ENCODE measurements around the gene FAM131C.

DNA sequence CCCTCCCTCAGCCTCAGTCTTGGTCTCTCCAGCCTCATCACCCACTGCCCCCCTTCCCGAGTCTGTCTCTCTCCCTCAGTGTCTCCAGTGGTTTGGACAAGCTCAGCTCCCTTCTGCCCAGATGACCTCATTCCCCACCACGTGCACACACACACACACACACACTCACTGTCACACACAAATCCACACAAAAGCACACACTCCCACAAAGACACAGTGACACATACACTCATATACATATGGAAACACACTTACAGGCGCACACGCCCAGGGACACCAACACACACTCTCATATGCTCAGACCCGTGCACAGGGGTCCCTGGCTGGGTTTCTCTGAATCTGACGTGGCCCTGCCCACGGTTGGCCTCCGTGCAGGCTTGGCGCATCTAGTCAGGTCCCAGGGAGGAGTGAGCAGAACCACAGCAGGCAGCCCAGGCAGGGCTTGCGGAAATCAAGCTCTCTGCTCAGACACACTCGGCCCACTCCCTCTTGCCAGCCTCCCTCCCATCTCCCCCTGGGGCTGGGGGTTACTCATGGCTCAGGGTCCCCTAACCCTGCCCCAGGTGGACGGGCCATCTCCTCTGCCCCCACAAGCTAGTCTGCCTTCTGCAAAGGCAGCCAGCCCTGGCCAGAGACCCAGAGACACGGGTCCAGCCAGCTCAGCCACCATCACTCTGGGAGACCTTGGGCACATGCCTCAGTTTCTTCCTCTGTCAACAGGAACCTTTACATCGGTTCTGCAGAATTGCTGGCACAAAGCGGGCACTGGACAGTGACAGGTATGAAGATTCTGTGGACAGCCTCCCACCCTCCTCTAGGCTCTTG is 38.5 kb upstream of the FAM131C start:
- TF ChIP-seq, protein P1, sequence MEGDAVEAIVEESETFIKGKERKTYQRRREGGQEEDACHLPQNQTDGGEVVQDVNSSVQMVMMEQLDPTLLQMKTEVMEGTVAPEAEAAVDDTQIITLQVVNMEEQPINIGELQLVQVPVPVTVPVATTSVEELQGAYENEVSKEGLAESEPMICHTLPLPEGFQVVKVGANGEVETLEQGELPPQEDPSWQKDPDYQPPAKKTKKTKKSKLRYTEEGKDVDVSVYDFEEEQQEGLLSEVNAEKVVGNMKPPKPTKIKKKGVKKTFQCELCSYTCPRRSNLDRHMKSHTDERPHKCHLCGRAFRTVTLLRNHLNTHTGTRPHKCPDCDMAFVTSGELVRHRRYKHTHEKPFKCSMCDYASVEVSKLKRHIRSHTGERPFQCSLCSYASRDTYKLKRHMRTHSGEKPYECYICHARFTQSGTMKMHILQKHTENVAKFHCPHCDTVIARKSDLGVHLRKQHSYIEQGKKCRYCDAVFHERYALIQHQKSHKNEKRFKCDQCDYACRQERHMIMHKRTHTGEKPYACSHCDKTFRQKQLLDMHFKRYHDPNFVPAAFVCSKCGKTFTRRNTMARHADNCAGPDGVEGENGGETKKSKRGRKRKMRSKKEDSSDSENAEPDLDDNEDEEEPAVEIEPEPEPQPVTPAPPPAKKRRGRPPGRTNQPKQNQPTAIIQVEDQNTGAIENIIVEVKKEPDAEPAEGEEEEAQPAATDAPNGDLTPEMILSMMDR (IDR thresholded peaks at IDR 0.05 in 2 of 3, conservative IDR thresholded peaks at IDR 0.05 in 1 of 3; ENCODE audit: control insufficient read depth in 2 of 3, extremely low read depth in 1 of 3, insufficient read depth in 1 of 3, low read depth in 3 of 3, low read length in 3 of 3), result no peak
- TF ChIP-seq, protein P2, sequence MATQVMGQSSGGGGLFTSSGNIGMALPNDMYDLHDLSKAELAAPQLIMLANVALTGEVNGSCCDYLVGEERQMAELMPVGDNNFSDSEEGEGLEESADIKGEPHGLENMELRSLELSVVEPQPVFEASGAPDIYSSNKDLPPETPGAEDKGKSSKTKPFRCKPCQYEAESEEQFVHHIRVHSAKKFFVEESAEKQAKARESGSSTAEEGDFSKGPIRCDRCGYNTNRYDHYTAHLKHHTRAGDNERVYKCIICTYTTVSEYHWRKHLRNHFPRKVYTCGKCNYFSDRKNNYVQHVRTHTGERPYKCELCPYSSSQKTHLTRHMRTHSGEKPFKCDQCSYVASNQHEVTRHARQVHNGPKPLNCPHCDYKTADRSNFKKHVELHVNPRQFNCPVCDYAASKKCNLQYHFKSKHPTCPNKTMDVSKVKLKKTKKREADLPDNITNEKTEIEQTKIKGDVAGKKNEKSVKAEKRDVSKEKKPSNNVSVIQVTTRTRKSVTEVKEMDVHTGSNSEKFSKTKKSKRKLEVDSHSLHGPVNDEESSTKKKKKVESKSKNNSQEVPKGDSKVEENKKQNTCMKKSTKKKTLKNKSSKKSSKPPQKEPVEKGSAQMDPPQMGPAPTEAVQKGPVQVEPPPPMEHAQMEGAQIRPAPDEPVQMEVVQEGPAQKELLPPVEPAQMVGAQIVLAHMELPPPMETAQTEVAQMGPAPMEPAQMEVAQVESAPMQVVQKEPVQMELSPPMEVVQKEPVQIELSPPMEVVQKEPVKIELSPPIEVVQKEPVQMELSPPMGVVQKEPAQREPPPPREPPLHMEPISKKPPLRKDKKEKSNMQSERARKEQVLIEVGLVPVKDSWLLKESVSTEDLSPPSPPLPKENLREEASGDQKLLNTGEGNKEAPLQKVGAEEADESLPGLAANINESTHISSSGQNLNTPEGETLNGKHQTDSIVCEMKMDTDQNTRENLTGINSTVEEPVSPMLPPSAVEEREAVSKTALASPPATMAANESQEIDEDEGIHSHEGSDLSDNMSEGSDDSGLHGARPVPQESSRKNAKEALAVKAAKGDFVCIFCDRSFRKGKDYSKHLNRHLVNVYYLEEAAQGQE (IDR thresholded peaks at IDR 0.05; ENCODE audit: low read depth, low read length), result no peak
- TF ChIP-seq POLR2AphosphoS5 (IDR thresholded peaks at IDR 0.05; ENCODE audit: low read length), result no peak
- TF ChIP-seq, protein P3, sequence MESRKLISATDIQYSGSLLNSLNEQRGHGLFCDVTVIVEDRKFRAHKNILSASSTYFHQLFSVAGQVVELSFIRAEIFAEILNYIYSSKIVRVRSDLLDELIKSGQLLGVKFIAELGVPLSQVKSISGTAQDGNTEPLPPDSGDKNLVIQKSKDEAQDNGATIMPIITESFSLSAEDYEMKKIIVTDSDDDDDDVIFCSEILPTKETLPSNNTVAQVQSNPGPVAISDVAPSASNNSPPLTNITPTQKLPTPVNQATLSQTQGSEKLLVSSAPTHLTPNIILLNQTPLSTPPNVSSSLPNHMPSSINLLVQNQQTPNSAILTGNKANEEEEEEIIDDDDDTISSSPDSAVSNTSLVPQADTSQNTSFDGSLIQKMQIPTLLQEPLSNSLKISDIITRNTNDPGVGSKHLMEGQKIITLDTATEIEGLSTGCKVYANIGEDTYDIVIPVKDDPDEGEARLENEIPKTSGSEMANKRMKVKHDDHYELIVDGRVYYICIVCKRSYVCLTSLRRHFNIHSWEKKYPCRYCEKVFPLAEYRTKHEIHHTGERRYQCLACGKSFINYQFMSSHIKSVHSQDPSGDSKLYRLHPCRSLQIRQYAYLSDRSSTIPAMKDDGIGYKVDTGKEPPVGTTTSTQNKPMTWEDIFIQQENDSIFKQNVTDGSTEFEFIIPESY (IDR thresholded peaks at IDR 0.05), result no peak
- TF ChIP-seq, protein P4, sequence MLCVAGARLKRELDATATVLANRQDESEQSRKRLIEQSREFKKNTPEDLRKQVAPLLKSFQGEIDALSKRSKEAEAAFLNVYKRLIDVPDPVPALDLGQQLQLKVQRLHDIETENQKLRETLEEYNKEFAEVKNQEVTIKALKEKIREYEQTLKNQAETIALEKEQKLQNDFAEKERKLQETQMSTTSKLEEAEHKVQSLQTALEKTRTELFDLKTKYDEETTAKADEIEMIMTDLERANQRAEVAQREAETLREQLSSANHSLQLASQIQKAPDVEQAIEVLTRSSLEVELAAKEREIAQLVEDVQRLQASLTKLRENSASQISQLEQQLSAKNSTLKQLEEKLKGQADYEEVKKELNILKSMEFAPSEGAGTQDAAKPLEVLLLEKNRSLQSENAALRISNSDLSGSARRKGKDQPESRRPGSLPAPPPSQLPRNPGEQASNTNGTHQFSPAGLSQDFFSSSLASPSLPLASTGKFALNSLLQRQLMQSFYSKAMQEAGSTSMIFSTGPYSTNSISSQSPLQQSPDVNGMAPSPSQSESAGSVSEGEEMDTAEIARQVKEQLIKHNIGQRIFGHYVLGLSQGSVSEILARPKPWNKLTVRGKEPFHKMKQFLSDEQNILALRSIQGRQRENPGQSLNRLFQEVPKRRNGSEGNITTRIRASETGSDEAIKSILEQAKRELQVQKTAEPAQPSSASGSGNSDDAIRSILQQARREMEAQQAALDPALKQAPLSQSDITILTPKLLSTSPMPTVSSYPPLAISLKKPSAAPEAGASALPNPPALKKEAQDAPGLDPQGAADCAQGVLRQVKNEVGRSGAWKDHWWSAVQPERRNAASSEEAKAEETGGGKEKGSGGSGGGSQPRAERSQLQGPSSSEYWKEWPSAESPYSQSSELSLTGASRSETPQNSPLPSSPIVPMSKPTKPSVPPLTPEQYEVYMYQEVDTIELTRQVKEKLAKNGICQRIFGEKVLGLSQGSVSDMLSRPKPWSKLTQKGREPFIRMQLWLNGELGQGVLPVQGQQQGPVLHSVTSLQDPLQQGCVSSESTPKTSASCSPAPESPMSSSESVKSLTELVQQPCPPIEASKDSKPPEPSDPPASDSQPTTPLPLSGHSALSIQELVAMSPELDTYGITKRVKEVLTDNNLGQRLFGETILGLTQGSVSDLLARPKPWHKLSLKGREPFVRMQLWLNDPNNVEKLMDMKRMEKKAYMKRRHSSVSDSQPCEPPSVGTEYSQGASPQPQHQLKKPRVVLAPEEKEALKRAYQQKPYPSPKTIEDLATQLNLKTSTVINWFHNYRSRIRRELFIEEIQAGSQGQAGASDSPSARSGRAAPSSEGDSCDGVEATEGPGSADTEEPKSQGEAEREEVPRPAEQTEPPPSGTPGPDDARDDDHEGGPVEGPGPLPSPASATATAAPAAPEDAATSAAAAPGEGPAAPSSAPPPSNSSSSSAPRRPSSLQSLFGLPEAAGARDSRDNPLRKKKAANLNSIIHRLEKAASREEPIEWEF (IDR thresholded peaks at IDR 0.05; ENCODE audit: insufficient replicate concordance, low read depth, low read length), result no peak

All from GM12878 (cell line).